Kidney (tissue), 14 donors: ENCODE data around the gene POLR3B. TPM values are rescaled to one million over a fixed set of nuclear protein-coding genes. Genes with fewer than 3 reads are reported as not detected.

Experiments used
- DNase-seq, 5 donors: peaks; one replicate each; pipeline ENCODE4 v3.0.0-alpha.2; 2013 to 2020
- FAIRE-seq: peaks from 2 replicates; lab custom pipeline; 2012; peaks lifted over from hg19 to GRCh38; lab: Jason Lieb, UNC
- H3K27ac ChIP-seq, 2 donors: one replicate each; pipeline ENCODE4 v1.7.0; 2013; ENCODE audit warnings: low read depth in 2 of 2, low read length in 2 of 2, inconsistent platforms in 1 of 2
- H3K27me3 ChIP-seq: one replicate; pipeline ENCODE4 v1.7.1; 2013; ENCODE audit warnings: low read length, inconsistent platforms; ENCODE audit not compliant: control insufficient read depth, insufficient read depth
- H3K36me3 ChIP-seq, 3 donors: one replicate each; pipeline versions ENCODE4 v1.7.0 to v1.7.1; 2013; ENCODE audit warnings: low read length in 3 of 3, control low read depth in 1 of 3, inconsistent platforms in 1 of 3; ENCODE audit not compliant: insufficient read depth in 3 of 3, control insufficient read depth in 2 of 3
- H3K4me1 ChIP-seq, 3 donors: one replicate each; pipeline versions ENCODE4 v1.7.0 to v1.7.1; 2013; ENCODE audit warnings: low read length in 3 of 3, inconsistent platforms in 1 of 3, low read depth in 1 of 3; ENCODE audit not compliant: control insufficient read depth in 2 of 3, insufficient read depth in 2 of 3
- H3K4me3 ChIP-seq, 3 donors: one replicate each; pipeline versions ENCODE4 v1.7.0 to v1.8.1; 2013; ENCODE audit warnings: low read length in 3 of 3, control low read depth in 1 of 3, inconsistent platforms in 1 of 3
- H3K9ac ChIP-seq, 3 donors: one replicate each; pipeline versions ENCODE4 v1.7.0 to v1.7.1; 2013; ENCODE audit warnings: low read length in 3 of 3, control low read depth in 1 of 3, inconsistent platforms in 1 of 3
- H3K9me3 ChIP-seq, 3 donors: one replicate each; pipeline versions ENCODE4 v1.7.0 to v1.7.1; 2013; ENCODE audit warnings: low read length in 3 of 3, control low read depth in 1 of 3, inconsistent platforms in 1 of 3; ENCODE audit not compliant: control insufficient read depth in 2 of 3, insufficient read depth in 1 of 3
- CTCF ChIP-seq: IDR thresholded peaks from 3 replicates; pipeline ENCODE4 v1.5.1; 2012; ENCODE audit warnings: mild to moderate bottlenecking, moderate library complexity, borderline replicate concordance; ENCODE audit not compliant: insufficient read depth; ENCODE audit errors: extremely low read depth
- intact Hi-C: fragments of 100-400 bp; cut with DNase I; formaldehyde crosslinking; loops from one replicate; pipeline ENCODE4 v1.11.1; 2022
- polyA plus RNA-seq: library from polyadenylated mRNA; stranded (reverse); fragments of 350-450 nt; fragmentation: Illumina TruSeq; extraction: RNeasy Lipid Tissue Mini Kit (QIAGEN cat#74804); gene quantifications from one replicate; pipeline ENCODE4 v1.2.3, GENCODE V29; 2014; ENCODE audit warnings: low read depth, low replicate concordance; ENCODE audit not compliant: insufficient read depth
- total RNA-seq: library from RNA; stranded (reverse); fragmentation: NEBNext Ultra II Directional; extraction: Animal tissue kit (Norgen Biotek cat#: 25700); gene quantifications from one replicate; pipeline ENCODE4 v1.2.1, GENCODE V29; 2021
- donor health status: control.
- donor health status: control.
- donor health status: control.
- donor health status: control.
- donor health status: control.
- donor health status: DM: yes; HTN: yes; CAD: no.
- donor health status: Normal renal cell carcinoma (clear cell type).

POLR3B gene
- total and polyA plus RNA-seq, 2 donors from 2014 or later: 5.2 to 9.7 TPM

GRCh38 chr12:106345746-106346145 is 11.8 kb upstream of the POLR3B start:
- Histone ChIP-seq H3K9me3 (no peaks in the 10 kb centered on the region), H3K4me1 (peaks cover 0 to 6% (median 3%) of the 10 kb centered on the region in 3 donors), H3K4me3 (no peak overlapping the region), H3K27ac (no peak overlapping the region), H3K27me3 (no peaks in the 10 kb centered on the region), H3K9ac (no peak overlapping the region), H3K36me3 (peaks cover 0 to 3% (median 2%) of the 10 kb centered on the region in 3 donors)
- DNase-seq: peak in 4 of 5 donors; percentile 57 to 79 (median 66)
- FAIRE-seq: no peak
- peak; percentile 61 for TF ChIP-seq CTCF
- intact Hi-C loops: no loop called here

GRCh38 chr12:106348411-106348810 is 9.1 kb upstream of the POLR3B start:
- Histone ChIP-seq H3K27me3 (no peaks in the 10 kb centered on the region), H3K9me3 (no peaks in the 10 kb centered on the region), H3K36me3 (no peaks in the 10 kb centered on the region), H3K4me3 (no peak overlapping the region), H3K27ac (no peak overlapping the region), H3K9ac (no peak overlapping the region), H3K4me1 (no peaks in the 10 kb centered on the region)
- no peak for FAIRE-seq
- TF ChIP-seq CTCF: no peak
- no peak for DNase-seq
- intact Hi-C loops: no loop called here

- intact Hi-C loops: no loop called here
- FAIRE-seq: no peak
These were observed 4.4 kb upstream of the POLR3B start for GRCh38 chr12:106353175-106353574.

More at GRCh38 chr12:106353175-106353574, 4.4 kb upstream of the POLR3B start:
- Histone ChIP-seq H3K27ac (no peak overlapping the region), H3K9me3 (no peaks in the 10 kb centered on the region), H3K9ac (no peak overlapping the region), H3K27me3 (no peaks in the 10 kb centered on the region), H3K4me3 (no peak overlapping the region), H3K4me1 (peaks cover 0 to 6% (median 3%) of the 10 kb centered on the region in 3 donors), H3K36me3 (no peaks in the 10 kb centered on the region)
- no peak for TF ChIP-seq CTCF
- no peak for DNase-seq
